Measurements from ENCODE around the gene ANKRD62.

DNA sequence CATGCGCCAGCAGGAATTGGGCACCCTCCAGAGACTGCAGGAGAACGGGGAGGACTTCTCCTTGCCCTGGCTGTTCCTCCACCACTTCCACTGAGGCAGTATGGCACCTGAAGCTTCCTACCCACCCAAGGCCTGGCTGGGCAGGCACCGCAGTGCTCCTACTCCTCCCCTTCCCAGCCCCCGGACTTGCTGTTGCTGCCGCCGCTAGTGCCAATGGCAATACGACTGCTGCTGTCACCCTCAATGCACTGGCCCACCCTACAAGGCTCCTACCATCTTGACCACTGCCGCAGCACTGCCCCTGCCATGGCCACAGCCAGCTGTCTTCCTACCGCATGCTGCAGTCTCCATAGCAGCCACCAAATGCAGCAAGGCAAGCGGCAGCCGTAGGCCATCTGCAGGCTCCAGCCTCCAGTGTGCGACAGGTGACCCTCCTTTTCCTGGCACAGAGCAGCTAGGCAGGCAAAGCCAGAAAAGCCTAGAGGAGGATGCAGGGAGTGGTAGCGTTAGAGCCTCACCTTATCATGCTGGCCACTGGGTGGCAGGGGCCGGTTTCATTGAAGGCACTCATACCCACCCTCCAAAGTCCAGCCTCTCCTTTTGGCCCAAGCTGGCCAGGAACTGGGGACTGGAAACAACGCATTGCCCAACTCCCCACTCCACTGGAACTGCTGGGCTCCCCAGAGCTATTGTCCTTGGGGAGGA lies 47.4 kb upstream of the ANKRD62 start:
- TF ChIP-seq POLR2AphosphoS5 (IDR thresholded peaks at IDR 0.05; ENCODE audit: low read depth, low read length) (no peak), TAF1 (IDR thresholded peaks at IDR 0.05; ENCODE audit: borderline replicate concordance, insufficient read depth, low read length) (no peak), SIN3A (IDR thresholded peaks at IDR 0.05; ENCODE audit: borderline replicate concordance, insufficient read depth, low read length) (no peak), FOXP2 (optimal IDR thresholded peaks at IDR 0.05; ENCODE audit: borderline replicate concordance, extremely low read depth, extremely low read length, insufficient read depth) (no peak)
- TF ChIP-seq, protein P1, sequence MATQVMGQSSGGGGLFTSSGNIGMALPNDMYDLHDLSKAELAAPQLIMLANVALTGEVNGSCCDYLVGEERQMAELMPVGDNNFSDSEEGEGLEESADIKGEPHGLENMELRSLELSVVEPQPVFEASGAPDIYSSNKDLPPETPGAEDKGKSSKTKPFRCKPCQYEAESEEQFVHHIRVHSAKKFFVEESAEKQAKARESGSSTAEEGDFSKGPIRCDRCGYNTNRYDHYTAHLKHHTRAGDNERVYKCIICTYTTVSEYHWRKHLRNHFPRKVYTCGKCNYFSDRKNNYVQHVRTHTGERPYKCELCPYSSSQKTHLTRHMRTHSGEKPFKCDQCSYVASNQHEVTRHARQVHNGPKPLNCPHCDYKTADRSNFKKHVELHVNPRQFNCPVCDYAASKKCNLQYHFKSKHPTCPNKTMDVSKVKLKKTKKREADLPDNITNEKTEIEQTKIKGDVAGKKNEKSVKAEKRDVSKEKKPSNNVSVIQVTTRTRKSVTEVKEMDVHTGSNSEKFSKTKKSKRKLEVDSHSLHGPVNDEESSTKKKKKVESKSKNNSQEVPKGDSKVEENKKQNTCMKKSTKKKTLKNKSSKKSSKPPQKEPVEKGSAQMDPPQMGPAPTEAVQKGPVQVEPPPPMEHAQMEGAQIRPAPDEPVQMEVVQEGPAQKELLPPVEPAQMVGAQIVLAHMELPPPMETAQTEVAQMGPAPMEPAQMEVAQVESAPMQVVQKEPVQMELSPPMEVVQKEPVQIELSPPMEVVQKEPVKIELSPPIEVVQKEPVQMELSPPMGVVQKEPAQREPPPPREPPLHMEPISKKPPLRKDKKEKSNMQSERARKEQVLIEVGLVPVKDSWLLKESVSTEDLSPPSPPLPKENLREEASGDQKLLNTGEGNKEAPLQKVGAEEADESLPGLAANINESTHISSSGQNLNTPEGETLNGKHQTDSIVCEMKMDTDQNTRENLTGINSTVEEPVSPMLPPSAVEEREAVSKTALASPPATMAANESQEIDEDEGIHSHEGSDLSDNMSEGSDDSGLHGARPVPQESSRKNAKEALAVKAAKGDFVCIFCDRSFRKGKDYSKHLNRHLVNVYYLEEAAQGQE (IDR thresholded peaks at IDR 0.05; ENCODE audit: insufficient read depth in 1 of 2, low read depth in 2 of 2, low read length in 2 of 2): no peak

Data from PFSK-1 (cell line).